NCI-H446 (cell line): Measurements from ENCODE around the gene XPR1.
"Not testable (repeated sequence)": the region's sequence is repeated elsewhere in the genome, so short reads cannot be mapped to it uniquely, and the experiment has no call there.

Experiments
- DNase-seq, 2 experiments: peaks; one replicate each; lab custom pipeline; 2025; lab: John Stamatoyannopoulos, UW

XPR1 gene

DNA sequence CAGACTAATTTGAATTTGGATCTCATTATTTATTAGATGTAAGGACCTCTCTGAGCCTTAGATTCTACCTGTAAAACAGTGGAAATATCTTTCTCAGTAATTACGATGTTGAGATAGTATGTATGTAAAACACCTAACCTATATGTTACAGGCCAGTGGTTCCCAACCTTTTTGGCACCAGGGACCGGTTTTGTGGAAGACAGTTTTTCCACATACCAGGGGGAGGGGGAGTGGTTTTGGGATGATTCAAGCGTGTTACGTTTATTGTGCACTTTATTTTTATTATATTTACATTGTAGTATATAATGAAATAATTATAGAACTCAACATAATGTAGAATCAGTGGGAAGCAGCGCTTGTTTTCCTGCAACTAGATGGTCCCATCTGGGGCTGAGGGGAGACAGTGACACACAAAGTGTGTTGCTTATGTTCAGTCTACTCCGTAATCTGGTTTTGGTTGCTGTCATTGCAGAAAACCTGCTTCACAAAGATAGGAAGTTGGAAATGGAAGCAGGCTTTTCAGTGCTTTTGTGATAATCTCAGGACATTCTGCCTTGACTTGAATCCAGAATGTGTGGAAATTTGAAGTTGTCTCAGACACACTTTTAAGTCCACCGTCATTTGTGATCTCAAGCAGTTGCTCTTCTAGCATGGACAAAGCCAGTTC lies 12.8 kb downstream of the XPR1 start:
- no peak for DNase-seq

DNA sequence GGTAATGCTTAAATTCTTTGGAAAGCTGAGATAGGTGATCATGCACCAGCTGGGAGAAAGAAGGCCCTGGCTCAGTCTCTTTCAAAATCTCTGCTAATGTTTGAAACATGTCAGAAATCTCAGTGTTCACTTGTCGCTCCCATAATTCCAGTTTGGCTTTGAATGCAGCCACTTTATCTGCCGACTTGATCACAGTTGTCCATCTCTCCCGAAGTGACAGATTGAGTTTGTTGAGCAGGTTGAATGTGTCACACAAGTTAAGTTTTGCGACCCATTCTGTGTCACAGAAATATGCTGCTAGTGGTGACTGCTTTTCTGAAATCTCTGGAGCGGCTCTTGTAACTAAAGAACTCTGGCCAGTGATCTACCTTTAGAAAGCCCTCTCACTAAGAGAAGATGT lies 13.4 kb downstream of the XPR1 start:
- not testable (repeated sequence) for DNase-seq

DNA sequence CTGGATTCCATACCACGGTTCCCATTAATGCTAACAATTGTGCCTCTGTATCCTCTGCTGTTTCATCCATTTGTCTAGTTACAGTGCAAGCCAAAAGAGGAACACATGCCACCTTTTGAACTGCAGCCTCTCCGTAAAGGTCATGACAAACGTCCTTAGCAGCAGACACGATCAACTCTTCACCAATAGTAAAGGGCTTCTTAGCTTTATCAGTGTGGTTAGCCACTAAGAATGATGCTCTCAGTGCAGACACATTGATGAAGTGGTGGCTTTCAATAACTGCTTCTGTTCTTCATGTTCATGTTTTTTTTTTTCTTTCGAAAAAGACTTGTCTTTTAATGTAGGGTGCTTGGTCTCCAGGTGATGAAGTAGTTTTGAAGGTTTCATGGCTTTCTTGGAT lies 14.3 kb downstream of the XPR1 start:
- no peak for DNase-seq

DNA sequence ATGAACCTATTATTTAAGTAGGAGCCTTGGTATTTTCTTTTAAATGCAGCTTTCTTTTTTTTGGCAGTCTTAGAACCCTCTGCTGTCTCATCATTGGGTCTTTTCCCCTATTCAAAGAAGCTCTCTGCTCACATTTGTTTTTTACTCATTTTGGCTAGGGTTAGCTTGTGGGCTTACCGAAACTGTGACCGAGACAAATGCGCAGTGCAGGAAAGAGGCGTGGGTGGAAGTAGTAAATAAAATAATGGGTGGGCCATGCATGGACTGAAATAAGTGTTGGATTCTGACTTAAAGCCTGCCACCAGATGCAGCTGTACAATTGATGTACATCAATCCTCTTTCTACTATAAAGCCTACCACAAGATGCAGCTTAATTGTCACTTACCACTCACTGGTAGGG lies 14.7 kb downstream of the XPR1 start:
- DNase-seq = no peak

DNA sequence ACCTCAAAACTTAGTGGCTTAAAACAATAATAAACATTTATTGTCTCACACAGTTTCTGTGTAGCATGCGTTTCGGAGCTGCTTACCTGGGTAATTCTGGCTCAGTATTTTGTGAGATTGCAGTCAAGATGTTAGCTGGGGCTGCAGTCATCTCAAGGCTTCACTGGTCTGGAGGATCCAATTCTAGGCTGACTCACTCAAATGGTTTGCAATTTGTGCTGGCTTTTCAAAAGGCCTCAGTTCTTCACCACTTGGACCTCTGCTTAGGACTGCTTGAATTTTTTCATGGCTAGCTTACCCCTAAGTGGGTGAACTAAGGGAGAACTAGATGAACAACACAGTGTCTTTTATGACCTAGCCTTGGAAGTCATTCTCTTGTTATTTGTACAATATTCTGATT lies 21.0 kb downstream of the XPR1 start:
- no peak for DNase-seq

DNA sequence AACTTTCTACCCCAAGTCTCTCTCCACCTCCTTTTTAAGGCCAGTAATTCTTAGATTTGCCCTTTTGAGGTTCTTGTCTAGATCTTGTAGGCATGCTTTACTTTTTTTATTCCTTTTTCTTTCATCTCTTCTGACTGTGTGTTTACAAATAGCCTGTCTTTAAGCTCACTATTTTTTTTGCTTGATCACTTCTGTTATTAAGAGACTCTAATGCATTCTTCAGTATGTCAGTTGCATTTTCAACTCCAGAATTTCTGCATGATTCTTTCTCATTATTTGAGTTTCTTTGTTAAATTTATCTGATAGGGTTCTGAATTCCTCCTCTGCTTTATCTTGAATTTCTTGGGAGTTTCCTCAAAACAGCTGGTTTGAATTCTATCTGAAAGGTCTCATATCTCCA lies 30.9 kb downstream of the XPR1 start:
- DNase-seq = no peak

DNA sequence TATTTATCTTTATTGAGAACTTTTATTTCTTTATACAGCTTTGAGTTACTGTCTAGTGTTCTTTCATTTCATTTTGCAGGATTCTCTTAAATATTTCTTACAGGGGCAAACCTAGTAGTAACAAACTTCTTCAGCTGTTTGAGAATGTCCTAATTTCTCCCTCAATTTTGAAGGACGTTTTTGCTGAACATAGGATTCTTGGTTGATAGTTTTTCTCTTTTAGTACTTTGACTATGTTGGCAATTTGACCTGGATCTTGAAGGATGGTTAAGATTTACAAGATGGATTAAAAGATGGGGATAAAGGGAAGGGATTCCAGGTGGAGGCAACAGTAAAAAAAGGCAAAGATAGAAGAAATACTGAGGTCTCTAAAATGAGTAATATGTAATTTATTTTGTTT lies 38.9 kb downstream of the XPR1 start:
- DNase-seq = no peak

DNA sequence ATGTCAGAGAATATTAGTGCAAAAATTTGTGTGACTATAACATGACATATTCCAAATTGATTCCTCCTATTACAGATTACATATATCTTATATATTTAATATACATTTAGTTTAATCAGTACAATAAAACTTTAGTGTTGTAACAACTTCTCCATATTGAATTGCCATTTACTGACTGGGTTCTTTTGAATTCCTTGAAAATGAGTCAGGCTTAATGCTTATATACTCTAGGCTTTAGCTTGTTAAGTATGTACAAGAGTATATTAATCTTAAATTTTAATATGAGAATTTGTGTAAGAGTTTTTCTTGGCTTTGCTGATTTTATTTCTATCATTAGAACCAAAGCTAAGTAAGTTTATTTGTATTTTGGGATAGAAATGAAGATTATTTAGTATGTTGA lies 40.3 kb downstream of the XPR1 start:
- no peak for DNase-seq

DNA sequence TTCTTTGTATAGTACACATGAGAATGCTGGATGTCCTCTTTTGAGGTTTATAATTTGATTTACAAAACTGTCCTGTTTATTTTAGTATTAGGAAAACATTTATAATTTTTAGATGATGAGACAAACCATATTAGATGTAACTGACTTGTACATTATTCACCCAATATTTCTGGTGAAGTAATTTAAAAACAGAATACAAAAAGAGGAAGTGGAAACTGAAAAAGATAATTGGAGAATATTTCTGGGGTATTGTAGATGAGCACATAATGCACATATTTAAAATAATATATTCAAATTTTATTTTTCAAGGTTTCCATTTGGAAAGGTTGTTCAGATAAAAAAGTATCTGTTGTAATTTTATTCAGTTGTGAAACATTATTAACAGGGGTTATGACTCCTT lies 40.7 kb downstream of the XPR1 start:
- no peak for DNase-seq

DNA sequence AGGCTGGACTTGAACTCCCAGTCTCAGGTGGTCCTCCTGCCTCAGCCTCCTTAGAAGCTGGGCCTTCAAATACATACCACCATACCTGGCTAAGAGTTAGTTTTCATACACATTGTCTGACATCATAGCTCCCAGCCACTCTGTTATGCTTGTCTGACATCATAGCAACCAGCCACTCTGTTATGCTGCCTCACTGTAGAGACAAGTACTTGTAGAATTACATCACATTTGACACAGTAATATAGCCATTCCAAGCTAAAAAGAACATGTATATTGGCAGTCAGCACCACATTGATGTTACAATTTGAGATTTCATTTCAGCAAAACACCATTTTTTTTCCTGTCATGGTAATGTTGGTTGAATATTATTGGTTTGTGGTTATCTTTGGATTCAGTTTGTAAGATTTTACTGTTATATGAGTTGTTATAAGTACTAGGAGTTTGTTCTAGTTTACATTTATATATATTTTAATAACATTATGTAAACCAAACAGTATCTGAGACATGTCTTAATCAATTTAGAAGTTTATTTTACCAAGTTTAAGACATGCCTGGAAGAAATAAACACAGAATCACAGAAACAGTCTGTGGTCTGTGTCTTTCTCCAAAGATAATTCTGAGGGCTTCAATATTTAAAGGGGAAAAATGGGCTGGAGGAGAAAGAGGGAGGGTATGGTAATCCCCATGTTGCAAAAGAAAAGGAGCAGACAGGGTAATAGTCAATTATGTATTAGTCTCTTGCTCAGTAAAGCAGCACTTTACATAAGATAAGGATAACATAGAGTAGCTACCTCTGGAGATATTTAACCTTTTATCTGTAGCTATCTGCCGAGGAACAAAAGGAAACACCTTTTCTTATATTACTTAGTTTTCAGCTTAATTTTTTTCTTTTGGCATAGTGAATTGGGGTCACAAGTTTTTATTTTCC lies 43.0 kb downstream of the XPR1 start:
- peak in 1 of 2 experiments; percentile 6 for DNase-seq

DNA sequence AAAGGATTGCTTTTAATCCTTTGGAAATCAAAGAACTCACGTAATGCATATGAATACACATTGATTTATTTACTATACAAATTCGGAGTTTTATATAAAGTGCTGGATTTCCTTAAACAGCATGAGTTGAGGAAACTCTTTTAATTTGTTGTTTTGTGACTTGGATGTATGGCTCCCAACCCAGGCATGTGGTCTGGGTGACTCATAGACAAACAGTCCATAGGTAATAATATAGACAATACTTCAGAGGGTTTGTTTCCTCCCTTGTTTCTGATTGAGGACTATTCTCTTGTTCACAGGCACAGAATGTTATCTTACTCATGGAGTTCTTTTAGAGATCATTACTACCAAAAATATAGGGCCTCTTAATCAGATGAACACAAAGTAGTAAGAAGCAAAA lies 43.8 kb downstream of the XPR1 start:
- DNase-seq = no peak

DNA sequence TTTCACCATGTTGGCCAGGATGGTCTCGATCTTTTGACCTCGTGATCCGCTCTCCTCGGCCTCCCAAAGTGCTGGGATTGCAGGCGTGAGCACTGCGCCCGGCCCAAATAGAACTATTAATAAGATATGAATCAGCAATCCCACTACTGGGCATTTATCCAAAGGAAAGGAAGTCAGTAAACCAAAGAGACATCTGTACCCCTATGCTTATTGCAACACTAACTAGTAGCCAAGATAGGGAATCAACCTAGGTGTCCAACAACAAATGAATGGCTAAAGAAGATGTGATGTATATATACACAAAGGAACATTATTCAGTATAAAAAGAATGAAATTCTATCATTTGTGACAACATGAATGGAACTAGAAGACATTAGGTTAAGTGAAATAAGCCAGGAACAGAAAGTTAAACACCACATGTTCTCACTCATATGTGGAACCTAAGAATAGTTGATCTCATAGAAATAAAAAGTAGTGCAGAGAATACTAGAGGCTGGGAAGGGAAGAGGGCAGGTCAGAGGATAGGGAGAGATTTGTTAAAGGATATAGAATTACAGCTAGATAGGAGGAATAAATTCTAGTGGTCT lies 48.8 kb downstream of the XPR1 start:
- DNase-seq = peak; percentile 38 to 83

DNA sequence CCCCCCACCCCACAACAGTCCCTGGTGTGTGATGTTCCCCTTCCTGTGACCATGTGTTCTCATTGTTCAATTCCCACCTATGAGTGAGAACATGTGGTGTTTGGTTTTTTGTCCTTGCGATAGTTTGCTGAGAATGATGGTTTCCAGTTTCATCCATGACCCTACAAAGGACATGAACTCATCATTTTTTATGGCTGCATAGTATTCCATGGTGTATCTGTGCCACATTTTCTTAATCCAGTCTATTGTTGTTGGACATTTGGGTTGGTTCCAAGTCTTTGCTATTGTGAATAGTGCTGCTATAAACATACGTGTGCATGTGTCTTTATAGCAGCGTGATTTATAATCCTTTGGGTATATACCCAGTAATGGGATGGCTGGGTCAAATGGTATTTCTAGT lies 51.3 kb downstream of the XPR1 start:
- DNase-seq = not testable (repeated sequence)

DNA sequence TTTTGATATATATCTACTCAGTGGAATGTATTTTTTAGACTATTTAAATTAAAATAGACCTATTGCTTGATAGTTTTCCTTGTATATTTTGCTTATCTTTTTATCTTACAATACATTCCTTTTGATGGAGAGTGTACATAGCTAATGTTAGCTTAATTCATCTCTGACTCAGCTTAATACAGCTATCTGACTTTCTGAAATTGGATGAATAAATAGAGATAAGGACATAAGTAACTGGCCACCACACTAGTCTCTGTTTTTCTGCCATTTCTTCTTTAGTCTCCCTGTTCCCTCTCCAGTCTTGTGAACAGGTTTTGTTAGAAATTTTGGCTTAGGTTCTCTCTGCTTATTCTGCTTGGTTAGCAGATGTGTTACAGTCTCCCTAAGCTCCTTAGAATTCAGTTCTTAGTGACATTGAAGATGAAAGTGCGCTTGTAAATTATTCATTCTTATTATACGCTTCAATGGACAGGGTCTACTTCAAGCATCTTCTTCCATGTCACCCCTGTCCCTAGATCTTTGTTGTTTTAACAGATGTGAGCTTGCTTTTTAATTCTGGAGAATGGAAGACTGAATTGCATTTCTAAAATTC lies 59.6 kb downstream of the XPR1 start:
- peak in 1 of 2 experiments; percentile 37 for DNase-seq

DNA sequence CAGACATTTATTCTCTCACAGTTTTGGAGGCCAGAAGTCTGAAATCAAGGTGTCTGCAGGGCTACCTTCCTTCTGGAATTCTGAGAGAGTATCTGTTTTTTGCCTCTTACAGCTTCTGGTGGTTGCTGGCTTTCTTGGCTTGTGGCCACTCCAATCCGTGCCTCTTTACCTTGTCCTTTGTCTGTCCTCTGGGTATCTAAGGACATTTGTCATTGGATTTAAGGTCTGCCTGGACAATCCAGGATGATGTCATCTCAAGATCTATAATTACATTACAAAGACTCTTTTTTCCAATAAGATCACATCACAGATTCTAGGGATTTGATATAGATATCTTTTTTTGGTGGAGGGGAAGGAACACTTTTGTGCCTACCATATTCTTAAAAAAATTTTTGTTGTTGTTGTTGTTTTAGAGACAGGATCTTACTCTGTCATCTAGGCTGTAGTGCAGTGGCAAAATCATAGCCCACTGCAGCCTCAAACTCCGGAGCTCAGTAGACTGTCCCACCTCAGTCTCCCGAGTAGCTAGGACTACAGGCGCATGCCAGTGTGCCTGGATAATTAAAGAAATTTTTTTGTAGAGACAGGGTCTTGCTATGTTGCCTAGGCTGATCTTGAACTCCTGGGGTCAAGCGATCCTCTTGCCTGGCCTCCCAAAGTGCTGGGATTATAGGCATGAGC lies 61.9 kb downstream of the XPR1 start:
- no peak for DNase-seq

DNA sequence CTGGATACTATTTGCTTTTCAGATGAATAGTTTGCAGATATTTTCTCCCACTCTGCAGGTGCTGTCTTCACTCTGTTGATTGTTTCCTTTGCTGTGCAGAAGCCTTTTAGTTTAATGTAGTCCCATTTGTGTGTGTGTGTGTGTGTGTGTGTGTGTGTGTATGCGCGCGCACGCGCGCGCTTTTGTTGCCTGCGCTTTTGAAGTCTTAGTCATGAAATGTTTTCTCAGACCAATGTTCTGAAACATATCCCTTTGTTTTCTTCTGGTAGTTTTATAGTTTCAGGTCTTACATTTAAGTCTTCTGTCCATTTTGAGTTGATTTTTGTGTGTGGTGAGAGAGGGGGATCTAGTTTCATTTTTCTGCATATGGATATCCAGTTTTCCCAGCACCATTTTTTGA lies 63.5 kb downstream of the XPR1 start:
- no peak for DNase-seq

DNA sequence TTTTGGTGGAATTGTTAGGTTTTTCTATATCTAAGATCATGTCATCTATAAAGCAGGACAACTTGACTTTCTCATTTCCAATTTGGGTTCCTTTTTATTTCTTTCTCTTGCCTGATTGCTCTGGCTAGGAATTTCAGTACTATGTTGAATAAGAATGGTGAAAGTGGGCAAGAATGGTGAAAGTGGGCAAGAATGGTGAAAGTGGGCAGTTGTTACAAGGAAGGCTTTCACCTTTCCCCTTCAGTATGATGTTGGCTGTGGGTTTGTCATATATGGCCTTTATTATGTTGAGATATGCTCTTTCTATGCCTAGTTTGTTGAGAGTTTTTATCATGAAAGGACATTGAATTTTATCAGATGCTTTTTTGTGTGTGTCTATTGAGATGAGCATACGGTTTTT lies 64.5 kb downstream of the XPR1 start:
- no peak for DNase-seq

DNA sequence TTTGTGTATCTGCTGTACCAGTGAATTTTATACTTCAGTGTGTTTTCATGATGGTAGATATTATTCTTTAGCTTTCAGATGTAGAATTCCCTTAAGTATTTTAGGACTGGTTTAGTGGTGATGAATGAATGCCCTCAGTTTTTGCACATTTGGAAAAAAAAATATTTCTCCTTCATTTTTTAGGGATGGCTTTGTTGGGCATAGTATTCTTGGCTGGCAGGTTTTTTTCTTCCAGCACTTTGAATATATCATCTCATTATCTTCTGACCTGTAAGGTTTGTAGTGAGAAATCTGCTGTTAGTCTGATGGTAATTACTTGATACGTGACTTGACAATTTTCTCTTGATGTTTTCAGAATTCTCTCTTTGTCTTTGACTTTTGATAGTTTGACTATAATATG lies 66.8 kb downstream of the XPR1 start:
- no peak for DNase-seq

DNA sequence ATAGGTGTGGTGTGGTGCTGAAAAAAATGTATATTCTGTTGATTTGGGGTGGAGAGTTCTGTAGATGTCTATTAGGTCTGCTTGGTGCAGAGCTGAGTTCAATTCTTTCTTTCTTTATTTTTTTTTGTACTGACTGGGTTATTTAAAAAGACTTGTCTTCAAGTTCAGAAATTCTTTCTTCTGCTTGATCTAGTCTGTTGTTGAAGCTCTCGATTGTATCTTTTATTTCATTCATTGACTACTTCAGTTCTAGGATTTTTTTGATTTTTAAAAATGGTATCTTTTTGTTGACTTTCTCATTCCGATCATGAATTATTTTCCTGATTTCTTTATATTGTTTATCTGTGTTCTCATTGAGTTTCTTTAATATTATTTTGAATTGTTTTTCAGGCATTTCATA lies 70.6 kb downstream of the XPR1 start:
- DNase-seq = not testable (repeated sequence)

DNA sequence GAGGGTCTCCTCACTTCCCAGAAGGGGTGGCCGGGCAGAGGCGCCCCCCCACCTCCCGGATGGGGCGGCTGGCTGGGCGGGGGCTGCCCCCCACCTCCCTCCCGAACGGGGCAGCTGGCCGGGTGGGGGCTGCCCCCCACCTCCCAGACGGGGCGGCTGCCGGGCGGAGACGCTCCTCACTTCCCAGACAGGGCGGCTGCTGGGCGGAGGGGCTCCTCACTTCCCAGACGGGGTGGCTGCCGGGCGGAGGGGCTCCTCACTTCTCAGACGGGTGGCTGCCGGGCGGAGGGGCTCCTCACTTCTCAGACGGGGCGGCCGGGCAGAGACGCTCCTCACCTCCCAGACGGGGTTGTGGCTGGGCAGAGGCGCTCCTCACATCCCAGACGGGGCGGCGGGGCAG lies 78.9 kb downstream of the XPR1 start:
- DNase-seq = not testable (repeated sequence)

DNA sequence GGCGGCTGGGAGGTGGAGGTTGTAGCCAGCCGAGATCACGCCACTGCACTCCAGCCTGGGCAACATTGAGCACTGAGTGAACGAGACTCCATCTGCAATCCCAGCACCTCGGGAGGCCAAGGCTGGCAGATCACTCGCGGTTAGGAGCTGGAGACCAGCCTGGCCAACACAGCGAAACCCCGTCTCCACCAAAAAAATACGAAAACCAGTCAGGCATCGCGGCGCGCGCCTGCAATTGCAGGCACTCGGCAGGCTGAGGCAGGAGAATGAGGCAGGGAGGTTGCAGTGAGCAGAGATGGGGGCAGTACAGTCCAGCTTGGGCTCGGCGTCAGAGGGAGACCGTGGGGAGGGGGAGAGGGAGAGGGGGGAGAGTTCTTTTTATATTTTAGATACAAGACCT lies 79.4 kb downstream of the XPR1 start:
- not testable (repeated sequence) for DNase-seq

DNA sequence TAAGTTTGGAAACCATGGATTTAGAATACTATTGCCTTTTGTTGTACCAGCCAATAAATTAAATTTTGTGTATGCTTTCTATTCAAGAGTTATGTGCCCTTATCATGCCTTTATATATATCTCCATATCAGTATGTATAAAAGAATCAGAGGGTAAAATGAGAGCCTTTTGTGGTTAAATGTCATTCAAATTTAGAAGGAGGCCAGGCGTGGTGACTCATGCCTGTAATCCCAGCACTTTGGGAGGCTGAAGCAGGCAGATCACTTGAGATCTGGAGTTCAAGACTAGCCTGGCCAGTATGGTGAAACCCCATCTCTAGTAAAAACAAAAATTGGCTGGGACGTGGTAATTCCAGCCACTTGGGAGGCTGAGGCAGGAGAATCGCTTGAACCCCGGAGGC lies 88.9 kb downstream of the XPR1 start:
- no peak for DNase-seq
